Cardiac fibroblast (primary cell): ENCODE data around the gene TRMT2B.
"Not testable (repeated sequence)": the region's sequence is repeated elsewhere in the genome, so short reads cannot be mapped to it uniquely, and the experiment has no call there.

Source experiments
- DNase-seq, 2 donors: peaks; one replicate each; pipeline versions ENCODE4 v3.0.0 to v3.0.0-alpha.2; 2010; ENCODE audit warnings: low read depth in 2 of 2
- H3K4me3 ChIP-seq, 2 donors: replicated peaks in 1 of 2; 1 replicate in 1 of 2; 2 replicates in 1 of 2; pipeline ENCODE4 v1.5.1; 2011; ENCODE audit warnings: low read depth in 2 of 2, low read length in 2 of 2, mild to moderate bottlenecking in 2 of 2, moderate library complexity in 1 of 2
- CTCF ChIP-seq: IDR thresholded peaks from one replicate; pipeline ENCODE4 v1.5.1; 2011; ENCODE audit warnings: low read depth, mild to moderate bottlenecking, low read length, inconsistent platforms

TRMT2B gene

GRCh38 chrX:101079736-101080270 is 27.9 kb upstream of the TRMT2B start:
- no peak for TF ChIP-seq CTCF
- no peak for DNase-seq
- peak overlapping the region in 1 of 2 donors; percentile 10 for H3K4me3 ChIP-seq

GRCh38 chrX:101078716-101079598 is 27.0 kb upstream of the TRMT2B start, which contains the start of gene TMEM35A:
TMEM35A (plus strand) TSS chrX:101078879; CDS start chrX:101079003, 124 bp downstream.
- peak; percentile 24 to 29 for DNase-seq
- peak within 1 kb of the TSS; percentile 39 to 46 for H3K4me3 ChIP-seq
- no peak for TF ChIP-seq CTCF

- no peak for TF ChIP-seq CTCF
- H3K4me3 ChIP-seq = no peak overlapping the region
- no peak for DNase-seq
These were observed 19.7 kb upstream of the TRMT2B start for GRCh38 chrX:101071582-101071981.

GRCh38 chrX:101062176-101062575 is 10.3 kb upstream of the TRMT2B start:
- DNase-seq = peak in 1 of 2 donors; percentile 6
- no peak overlapping the region for H3K4me3 ChIP-seq
- TF ChIP-seq CTCF = no peak

GRCh38 chrX:101057093-101057714 is 5.3 kb upstream of the TRMT2B start:
- DNase-seq = peak; percentile 45 to 76
- no peak for TF ChIP-seq CTCF
- H3K4me3 ChIP-seq = no peak overlapping the region

GRCh38 chrX:101056551-101056950 is 4.6 kb upstream of the TRMT2B start:
- H3K4me3 ChIP-seq, DNase-seq: not testable (repeated sequence)

- H3K4me3 ChIP-seq = peak overlapping the region; percentile 50 to 63
- no peak for TF ChIP-seq CTCF
- DNase-seq = no peak
These were observed 760 bp downstream of the TRMT2B start for GRCh38 chrX:101051153-101051548.
